Myometrial cell (primary cell): ENCODE results near the gene LRRC38. TPM values are rescaled to one million over a fixed set of nuclear protein-coding genes. Genes with fewer than 3 reads are reported as not detected.

Experiments
- total RNA-seq: library from RNA; depleted of rRNA; stranded (reverse); fragments of >200 nt; gene quantifications from 2 replicates; pipeline ENCODE4 v1.2.3, GENCODE V29; 2015

The LRRC38 gene
- total RNA-seq, result not detected in 2 replicates

GRCh38 chr1:13513895-13514546, at the start of gene LRRC38:
TSS of gene LRRC38 (minus strand) at chr1:13514003. CDS start at chr1:13513593, 410 bp downstream.

Other genes with a start within 250 kb of the LRRC38 start
- gene PRAMEF8, start 228.9 kb downstream of the LRRC38 start, total RNA-seq, result not detected in 2 replicates
- not detected in 2 replicates for gene PRAMEF33, start 210.5 kb downstream of the LRRC38 start, total RNA-seq
- not detected in 2 replicates for gene PRAMEF15, start 198.4 kb downstream of the LRRC38 start, total RNA-seq
- gene PRAMEF14, start 166.9 kb downstream of the LRRC38 start, total RNA-seq, result not detected in 2 replicates
- not detected in 2 replicates for gene PRAMEF19, start 142.1 kb downstream of the LRRC38 start, total RNA-seq
- gene PRAMEF17, start 124.4 kb downstream of the LRRC38 start, total RNA-seq, result not detected in 2 replicates
- not detected in 2 replicates for gene PRAMEF20, start 103.6 kb downstream of the LRRC38 start, total RNA-seq
- gene PDPN, start 69.8 kb upstream of the LRRC38 start, total RNA-seq, result 2.5 and 4.6 TPM in 2 replicates
- 5.2 and 5.3 TPM in 2 replicates for gene PRDM2, start 186.2 kb upstream of the LRRC38 start, total RNA-seq